ENCODE measurements around the gene RBP5.

Gene RBP5

DNA sequence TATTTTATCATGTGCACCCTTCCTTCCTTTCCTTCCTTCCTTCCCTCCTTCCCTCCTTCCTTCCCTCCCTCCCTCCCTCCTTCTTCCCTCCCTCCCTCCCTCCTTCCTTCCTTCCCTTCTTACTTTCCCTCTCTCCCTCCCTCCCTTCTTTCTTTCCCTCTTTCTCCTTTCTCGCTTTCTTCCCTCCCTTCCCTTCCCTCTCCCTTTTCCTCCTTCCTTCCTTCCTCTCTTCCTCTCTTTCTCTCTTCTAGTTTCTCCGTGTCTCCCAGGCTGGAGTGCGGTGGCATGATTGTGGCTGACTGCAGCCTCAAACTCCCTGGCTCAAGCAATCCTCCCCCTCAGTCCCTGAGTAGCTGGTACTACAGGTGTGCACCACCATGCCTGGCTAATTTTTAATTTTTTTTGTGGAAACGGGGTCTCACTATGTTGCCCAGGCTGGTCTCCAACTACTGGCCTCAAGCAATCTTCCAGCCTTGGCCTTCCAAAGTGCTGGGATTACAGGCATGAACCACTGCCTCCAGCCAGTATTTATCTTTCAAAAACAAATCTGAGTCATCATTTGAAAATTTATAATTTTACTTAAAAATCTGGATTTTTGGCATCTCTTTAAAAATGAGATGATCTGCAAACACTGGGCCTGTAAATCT is 27.5 kb downstream of the RBP5 start:
- no peak for DNase-seq (ENCODE audit: low spot score)

DNA sequence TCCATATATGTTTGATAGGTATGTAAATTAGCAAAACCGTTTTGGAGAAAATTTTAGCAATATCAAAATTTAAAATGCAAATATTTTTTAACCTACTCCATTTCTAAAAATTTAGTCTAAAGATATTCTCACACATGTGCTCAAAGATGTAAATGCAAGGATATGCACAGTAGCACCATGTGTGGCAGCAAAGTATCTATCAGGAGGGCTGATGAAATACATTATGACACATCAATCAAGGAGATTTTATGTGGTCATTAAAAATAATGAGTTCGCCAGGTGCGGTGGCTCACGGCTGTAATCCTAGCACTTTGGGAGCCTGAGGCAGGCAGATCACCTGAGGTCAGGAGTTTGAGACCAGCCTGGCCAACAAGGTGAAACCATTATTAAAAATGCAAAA is 28.4 kb downstream of the RBP5 start:
- no peak for DNase-seq (ENCODE audit: low spot score)

DNA sequence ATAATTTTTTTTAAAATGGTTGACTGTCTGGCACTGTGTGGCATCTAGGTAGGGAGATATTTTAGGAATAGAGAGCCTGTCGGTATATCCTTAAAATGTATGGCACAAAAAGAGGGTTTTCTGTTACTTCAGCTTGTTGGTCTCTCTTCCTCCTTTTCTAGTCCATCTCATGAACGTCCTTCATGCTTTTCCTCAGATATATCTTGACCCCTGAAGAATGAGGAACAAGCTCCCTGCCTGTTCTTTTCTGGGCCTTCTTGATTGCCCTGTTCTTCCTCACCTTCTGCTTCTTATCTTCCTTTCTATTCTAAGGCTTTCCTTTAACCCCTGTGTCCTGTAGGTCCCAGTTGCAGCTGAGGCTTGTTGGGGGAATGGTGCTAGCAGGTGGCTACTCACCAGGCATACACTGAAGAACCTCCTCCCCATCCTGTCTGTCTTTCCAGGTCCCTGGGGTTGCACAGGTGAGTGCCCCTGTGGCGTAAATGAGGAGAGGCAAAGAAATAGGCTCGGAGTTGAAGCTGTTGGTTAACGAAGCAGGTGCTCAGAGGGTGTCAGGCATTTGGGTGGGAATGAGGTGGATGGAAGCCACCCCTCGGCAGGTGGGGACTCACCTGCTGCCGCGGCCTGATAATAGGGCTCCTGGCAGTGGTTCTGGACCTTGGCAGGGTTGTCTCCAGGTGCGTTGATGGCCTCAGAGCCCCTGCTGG is 29.2 kb downstream of the RBP5 start:
- DNase-seq (ENCODE audit: low spot score), result no peak

DNA sequence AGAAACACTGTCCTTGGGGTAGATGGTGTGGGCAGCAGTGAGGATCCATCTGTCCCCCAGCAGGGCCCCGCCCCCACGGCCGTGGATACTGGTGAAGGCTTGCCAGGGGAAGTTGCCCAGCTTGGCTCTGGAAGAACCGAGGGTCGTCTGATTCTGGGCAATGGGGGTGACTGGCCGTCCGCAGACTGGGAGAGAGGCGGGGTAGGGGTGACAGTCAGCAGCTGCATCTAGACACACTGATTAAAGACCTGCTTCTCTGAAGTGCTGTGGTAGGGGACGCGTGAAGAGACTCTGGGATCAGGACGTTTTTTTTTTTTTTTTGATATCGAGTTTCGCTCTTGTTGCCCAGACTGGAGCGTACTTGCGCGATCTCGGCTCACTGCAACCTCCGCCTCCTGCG is 31.7 kb downstream of the RBP5 start:
- DNase-seq (ENCODE audit: low spot score), result no peak

DNA sequence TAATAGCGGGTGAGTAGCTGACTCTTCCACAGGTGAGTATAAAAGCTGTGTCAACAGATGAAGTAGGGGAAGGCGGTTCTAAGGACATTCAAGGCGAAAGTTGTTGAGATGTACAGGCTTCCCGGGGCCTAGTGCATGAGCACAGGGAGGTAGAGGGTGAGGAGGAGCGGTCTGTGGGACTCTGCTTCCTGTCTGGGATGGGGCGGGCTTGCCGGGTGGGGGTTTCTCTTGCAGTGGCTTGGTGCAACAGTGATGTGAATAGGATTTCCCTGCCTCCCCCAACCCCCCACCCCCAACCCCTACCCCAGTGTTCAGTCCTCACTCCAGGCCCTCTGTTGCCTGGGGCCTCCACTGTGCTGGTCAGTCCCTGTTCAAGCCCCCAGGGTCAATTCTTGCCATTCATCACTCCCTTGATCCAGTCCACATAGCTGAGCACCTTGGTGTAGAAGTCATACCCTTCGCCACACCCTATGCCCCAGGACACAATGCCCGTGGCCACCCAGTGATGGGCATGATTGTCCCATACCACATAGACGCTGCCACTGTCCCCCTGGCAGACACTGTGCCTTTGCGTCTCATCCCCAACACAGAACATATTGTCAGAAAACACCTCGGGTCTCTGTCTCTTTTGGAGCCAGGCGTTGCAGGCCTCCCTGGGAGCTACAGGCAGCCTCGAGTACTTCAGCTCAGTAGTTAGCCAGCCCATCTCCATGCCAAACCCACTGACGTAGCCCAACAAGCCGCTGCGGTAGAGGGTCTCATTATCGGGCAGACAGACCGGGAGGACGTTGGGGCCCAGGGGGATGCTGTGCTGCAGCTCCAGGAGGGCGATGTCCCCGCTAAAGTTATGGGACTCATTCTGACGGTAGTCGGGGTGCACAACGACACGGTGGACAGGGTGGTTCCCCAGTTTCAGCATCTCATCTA is 32.4 kb downstream of the RBP5 start:
- DNase-seq (ENCODE audit: low spot score), result no peak

DNA sequence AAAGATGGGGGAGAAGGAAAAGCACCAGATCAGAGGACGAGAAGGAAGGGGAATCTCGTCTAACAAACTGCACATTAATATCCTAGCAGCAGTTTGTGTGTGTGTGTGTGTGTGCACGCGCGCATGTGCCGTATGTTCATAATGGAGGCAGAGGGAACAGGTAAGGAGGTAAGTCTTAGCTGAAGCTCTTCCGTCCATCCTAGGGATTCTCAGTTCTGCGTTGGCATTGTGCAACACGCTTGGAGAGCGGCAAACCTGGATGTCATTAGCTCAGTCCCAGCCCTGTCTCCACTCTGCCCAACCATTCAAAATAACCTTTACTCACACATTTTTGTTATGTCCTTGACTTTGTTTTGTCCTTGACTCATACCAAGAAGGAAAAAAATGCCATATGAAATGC is 34.8 kb downstream of the RBP5 start:
- peak; percentile 73 for DNase-seq (ENCODE audit: low spot score)

DNA sequence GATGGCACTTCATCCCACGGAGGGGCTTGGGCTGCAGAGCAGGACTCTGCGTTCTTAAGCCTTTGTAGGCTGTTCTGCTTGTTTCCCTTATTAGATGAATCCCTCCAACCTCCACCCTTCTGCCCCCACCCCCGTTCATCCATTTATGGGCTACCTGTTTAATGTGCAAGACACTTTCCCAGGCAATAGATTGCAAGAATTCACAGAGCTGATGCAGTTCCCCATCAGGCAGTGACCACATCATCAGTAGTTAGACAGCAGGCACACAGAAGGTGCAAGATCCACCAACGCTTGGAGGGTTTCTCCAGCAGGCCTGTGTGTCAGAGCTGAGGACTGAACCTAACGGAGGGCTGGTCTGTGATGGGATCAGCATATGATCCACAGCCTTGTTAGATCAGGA is 35.2 kb downstream of the RBP5 start:
- no peak for DNase-seq (ENCODE audit: low spot score)

DNA sequence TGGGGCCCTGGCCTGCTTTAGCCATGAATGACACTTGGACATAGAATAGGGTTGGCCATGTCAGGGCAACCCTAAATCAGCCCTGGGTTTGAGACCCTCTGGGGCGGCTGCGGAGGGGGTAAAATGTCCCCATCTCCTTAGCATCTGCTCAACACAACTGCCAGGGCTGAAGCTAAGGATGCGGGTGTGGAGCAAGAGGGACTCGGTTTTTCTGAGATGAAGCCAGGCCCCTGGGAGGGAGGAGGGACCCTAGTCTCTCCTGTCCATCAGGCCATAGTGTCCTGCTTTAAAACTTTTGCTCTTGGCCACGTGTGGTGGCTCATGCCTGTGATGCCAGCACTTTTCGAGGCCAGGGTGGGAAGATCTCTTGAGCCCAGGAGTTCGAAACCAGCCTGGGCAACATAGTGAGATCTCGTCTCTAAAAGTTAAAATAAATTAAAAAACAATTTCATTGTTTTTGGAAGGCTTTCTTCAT is 35.7 kb downstream of the RBP5 start:
- no peak for DNase-seq (ENCODE audit: low spot score)

DNA sequence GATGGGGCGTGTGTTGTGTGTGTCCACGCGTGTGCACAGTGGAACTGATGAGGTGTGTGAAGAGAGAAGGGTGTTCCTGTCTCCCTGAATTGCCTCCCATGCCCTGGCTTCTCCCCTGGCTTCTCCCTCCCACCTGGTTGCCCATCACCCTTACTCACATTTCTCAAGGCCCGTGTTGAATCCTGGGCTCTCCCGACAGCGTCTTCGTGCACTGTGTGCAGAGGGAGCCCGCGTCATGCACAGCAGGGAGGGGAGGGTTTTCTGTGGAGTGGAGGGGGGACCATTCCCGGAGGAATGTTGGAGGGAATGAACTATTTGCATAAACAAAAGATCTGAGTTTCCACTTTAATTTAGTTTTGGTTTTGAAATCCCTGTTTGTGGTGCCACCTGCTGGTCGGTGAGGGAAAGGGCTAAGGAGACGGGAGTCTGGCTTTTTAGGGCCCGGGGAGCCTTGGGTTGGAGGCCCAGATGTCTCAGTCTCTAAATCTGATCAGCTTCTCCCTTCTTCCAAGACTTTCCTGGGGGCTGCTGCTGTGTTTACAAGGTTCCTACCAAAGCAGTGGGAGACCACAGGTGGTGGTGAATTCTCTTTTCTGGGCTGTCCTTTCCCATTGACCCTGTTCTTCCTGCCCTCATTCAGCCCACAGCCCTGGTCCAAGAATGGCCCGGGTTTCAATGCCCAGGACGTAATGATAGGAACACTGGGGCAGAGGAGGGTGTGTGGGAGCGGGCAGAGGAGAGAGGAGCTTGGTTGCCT is 36.3 kb downstream of the RBP5 start, which contains the start of gene C1R:
Gene C1R, minus strand, starts transcription at position 217 of the 757 bp plus-strand sequence. Its CDS starts 57 bp downstream, at position 160.
- DNase-seq (ENCODE audit: low spot score), result peak; percentile 89

DNA sequence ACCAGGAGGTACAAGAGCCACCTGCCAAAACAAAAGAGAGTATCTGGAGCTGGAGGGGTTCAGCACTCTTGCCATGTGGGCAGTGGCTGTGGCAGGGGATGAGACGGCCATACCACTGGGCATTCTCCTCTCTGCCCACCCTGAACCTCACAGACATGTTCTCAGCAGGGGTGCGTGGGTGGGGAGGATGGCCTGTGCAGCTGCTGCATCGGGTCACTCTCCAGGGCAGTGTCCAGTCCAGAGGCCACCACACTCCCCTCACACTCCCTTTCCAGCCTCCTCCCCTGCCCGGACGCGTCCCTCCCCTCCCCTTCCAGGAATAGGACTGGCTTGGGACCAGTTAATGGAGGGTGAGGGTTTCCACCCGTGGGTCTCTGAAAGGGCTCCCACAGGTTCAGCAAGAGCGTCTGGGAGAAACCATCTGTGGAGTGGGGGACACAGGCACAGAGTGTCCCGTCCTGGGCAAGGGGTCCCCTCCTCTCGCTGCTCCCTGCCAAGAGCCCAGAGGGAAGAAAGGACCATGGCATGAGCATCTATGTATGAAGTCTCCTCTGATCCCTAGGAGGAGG is 36.9 kb downstream of the RBP5 start:
- DNase-seq (ENCODE audit: low spot score), result peak; percentile 60

DNA sequence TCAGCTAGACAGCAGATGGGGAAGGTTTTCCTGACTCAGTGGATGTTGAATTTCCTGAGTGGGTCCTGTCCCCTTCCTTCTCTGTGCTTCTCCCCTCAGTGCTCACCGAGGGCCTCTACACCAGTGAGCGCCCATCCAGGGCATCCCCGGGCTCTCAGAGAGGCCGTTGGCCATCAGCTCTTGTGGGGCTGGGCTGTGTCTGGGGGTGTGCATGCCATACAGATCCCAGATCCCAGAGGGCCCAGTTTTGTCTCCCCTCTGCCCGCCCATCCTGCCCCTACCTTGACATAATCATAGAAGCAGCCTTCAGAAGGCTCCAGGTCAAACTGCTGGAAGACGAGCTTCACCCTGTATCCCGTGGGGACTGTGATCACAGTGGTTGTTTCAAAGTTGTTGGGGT is 37.5 kb downstream of the RBP5 start:
- DNase-seq (ENCODE audit: low spot score), result no peak

DNA sequence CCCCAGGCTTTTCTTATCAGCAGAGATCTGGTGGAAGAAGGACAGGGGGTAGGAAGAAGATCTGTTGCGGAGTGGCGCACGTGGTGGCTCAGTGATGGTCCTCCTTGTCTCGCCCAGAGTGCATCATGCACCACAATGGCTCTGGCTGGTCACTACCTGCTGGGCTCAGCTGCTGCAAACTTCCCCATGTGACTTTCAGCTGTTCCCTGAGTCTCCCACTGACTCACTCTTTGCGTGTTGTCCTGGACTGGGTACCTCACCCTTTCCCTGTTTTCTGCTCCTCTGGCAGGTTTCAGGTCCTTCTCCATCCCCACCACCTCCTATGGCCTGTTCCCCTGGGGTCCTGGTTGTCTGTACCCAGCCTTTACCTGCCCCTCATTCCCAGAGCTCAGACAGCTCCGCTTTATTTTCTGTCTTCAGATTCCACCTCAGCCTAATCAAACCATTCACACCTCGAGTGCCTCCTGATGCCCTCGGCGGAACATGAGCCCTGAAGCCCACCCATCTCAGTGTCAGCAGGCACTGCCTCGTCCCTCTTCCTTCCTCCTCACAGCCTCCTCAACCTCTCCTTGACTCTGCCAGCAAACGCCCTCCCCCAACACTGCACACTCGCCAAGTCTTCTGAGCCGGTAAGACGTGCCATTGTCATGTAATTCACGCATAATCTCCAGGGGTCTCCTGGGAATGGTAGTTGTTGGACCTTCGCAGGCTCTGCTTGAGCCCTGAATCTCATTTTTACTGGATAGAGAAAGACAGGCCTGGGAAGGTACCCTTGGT is 38.3 kb downstream of the RBP5 start:
- no peak for DNase-seq (ENCODE audit: low spot score)

DNA sequence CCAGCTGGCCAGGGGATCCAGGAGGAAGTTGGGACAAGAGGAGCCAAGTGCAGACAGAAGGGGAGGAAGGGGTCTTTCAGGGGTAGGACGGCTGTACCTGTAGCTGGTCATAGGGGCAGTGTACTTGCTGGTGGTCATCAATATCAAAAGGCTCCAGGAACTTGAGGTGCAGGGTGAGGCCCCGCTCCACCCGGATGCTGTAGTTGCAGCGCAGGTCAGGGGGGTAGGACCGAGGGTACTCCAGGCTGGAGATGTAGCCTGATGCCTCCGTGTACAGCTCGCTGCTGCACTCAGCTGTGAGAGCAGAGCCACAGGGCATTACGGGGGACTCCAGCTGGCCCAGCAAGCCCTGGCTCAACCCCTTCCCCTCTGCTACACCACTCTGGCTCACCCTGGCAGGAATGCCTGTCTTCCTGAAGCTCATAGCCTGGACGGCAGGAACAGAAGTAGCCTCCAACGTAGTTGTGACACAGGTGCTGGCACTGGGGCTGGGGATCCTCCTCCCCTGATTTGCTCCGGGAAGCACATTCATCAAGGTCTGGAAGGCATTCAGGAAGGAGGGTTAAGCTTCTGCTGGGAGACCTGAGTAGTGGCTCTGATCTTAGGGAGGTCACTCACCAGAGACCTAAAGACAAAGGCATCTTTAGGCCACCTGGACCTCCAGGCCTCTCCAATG is 39.4 kb downstream of the RBP5 start:
- DNase-seq (ENCODE audit: low spot score), result no peak

DNA sequence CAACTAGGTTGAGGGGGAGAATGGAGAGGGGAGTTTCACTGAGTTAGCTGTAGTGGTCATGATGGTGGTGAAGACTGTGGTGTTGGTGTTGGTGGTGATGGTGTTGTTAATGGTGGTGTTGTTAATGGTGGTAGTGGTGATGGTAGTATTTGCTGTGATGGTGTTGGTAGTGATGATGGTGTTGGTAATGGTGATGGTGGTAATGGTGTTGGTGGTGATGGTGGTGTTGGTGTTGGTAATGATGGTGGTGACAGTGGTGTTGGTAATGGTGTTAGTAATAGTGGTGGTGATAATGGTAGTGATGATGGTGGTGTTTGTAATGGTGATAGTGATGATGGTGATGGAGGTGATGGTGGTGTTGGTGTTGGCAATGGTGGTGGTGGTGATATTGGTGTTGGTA is 45.6 kb downstream of the RBP5 start:
- DNase-seq (ENCODE audit: low spot score), result no peak

DNA sequence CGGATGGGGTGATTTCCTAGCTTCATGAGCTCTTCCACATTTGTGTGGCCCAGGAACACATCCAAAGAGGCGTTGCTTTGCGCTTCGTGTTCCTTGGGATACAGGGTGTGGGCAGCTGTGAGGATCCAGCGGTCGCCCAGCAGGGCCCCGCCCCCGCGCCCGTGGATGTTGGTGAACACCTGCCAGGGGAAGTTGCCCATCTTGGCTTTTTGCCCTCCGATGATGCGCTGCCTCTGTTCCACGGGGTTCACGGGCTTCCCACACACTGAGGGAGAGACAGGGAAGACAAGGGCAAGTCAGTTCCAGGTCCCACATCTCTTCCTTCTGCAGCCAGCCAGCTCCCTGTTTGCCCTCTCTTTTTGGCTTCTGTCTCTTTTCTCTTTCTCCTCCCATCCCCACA is 47.7 kb downstream of the RBP5 start:
- DNase-seq (ENCODE audit: low spot score), result no peak

DNA sequence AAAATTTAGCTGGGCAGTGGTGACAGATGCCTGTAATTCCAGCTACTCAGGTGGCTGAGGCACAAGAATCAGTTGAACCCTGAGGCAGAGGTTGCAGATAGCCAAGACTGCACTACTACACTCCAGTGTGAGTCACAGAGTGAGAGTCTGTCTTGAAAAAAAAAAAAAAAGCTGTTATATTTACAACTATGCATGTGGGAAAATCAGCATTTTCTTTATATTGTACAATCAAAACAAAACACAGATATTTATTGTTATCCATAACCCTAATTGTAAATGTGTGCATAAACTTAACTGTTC is 48.9 kb downstream of the RBP5 start:
- DNase-seq (ENCODE audit: low spot score), result no peak

DNA sequence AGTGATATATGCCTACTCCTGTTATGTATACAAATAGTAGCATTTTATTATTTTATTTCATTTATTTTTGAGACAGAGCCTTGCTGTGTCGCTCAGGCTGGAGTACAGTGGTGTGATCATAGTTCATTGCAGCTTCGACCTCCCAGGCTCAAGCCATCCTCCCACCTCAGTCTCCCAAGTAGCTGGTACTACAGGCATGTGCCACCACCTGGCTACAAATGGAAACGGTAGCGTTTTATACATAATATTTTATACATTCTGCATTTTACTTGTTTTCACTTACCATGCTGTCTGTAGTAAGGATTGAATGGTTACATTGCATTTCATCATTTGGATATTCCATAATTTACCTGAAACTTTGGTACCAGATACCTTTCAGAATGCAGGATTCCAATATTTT is 50.5 kb downstream of the RBP5 start:
- no peak for DNase-seq (ENCODE audit: low spot score)

DNA sequence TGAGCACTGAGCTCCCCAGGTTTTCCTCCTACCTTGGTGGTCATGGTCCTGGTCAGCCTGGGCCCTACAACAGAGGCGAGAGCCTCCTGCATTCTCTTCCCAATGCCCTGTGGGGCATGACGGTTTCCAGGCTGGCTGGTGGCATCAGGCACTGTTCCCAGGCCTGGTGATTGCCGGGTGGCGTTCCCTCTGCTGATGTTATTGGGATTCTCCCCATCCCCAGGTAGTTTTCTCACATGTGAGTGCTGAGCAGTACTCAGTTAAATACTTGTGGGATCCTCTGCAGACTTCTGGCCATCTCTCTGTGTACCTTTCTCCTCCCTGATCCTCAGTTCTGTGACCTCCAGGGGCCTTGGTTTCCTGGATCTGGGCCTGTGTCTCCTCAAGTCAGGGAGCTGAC is 52.2 kb downstream of the RBP5 start:
- DNase-seq (ENCODE audit: low spot score), result no peak

DNA sequence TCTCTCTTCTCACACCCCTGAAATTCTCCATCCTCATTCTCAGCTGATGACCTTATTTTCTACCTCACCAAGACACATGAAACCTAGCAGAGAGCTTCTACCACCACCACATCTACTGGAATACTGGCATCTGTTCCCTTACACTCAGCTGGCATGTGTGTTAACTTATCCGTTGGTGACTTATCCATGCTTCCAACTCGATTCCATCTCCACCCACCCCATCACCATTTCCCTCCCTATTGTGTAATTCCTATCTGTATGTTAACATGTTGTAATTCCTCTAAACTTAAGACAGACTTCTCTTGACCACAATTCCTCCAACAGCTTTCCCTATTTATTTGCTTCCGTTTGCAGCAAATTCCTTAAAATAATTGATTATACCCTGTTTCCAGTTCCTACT is 52.8 kb downstream of the RBP5 start:
- DNase-seq (ENCODE audit: low spot score), result peak; percentile 76

DNA sequence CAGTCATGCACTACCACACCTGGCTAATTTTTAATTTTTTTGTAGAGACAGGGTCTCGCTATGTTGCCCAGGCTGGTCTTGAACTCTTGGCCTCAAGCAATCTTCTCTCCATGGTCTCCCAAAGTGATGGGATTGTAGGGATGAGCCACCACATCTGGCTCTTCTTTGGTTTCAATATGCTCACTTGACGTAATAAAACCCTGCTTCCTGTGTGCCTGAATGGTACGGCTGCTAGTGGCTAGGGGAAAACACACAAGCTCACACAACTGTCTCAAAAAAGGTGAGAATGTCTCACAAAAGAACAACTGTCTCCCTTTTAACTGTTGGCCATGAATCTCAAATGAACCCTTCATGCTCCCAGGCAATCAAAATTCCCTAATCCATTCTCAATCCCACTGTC is 53.2 kb downstream of the RBP5 start:
- DNase-seq (ENCODE audit: low spot score), result no peak

DNA sequence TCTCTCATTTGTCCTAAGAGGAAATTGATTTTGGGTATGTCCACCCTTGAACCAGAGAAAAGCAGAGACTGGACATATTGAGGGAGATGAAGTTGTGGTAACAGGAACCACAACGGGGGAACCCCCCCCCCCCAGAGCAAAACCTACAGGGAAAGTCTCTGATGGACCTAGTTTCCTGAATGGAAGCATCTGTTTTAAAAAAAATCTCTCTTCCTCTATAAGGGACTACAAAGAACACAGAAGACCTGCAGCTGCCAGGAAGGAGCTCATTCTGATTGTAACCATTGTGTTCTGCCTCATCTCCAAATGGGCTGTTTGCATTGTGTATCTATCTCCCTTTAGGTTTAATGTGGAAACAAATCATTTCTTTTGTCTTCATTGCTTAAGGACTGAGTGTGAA is 54.7 kb downstream of the RBP5 start:
- DNase-seq (ENCODE audit: low spot score), result no peak
